NCI-H128 (cell line): Measurements from ENCODE around the gene TTLL10.
"Not testable (repeated sequence)": the region's sequence is repeated elsewhere in the genome, so short reads cannot be mapped to it uniquely, and the experiment has no call there.

Experiments used
- DNase-seq: peaks from one replicate; lab custom pipeline; 2025; ENCODE audit not compliant: unreplicated experiment; lab: John Stamatoyannopoulos, UW

TTLL10 gene

DNA sequence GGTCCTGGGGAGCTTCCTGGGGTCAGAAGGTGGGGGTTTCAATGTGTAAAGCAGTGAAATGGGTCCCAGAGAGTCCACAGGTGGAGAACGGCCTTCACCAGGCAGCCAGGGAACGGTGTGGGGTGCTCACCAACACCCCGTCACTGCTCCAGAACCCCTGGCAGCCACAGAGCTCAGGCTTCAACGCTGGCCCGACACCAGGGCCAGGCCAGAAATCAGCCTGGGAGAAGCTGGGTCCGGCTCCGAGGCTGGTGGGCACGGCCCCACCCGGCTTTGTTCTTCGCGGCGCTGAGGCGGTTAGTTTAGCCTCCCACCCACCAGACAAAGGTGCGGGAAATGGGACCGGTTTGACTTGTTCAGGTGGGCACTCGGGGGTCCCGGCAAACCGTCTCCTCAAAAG lies 33.0 kb upstream of the TTLL10 start:
- DNase-seq = no peak

GRCh38 chr1:1141244-1141910 lies 32.3 kb upstream of the TTLL10 start:
- no peak for DNase-seq

DNA sequence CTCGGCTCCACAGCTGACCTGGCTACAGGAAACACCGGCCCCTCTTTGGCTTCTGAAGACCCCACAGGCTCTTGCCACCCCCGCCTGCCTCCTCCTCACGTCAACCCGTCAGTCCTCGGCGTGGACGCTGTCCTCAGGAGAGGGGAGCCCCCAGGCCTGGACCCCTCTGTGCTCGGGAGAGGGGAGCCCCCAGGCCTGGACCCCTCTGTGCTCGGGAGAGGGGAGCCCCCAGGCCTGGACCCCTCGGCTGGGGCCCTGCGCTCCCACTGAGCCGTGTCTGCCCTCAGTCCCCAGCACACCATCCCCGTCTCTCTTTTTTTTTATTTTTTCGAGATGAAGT lies 31.8 kb upstream of the TTLL10 start:
- no peak for DNase-seq

- DNase-seq = not testable (repeated sequence)
Measured at GRCh38 chr1:1142352-1142751, 31.3 kb upstream of the TTLL10 start.

DNA sequence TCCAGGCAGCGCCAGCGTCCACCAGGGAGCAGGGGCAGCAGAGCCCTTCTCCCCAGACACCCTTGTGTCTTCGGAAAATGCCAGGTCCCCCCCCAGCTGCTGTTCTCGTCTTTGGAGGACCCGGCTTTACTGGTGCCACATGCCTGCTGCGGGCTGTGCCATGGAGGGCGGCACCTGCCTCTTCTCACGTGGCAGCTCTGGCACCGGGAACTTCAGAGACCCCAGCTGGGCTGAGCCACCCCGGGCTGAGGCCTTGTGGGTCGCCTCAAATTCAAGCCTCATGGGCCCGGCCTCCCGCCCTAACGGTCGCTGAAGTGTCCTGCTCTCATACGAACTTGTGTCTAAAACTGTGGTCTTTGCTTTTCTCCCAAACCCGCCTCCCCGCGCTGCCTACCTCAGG lies 30.8 kb upstream of the TTLL10 start:
- DNase-seq = no peak

GRCh38 chr1:1143636-1144035 lies 30.0 kb upstream of the TTLL10 start:
- DNase-seq = no peak

GRCh38 chr1:1144122-1144842 lies 29.4 kb upstream of the TTLL10 start:
- peak; percentile 39 for DNase-seq

- no peak for DNase-seq
Measured at GRCh38 chr1:1144843-1145546, 28.7 kb upstream of the TTLL10 start.

DNA sequence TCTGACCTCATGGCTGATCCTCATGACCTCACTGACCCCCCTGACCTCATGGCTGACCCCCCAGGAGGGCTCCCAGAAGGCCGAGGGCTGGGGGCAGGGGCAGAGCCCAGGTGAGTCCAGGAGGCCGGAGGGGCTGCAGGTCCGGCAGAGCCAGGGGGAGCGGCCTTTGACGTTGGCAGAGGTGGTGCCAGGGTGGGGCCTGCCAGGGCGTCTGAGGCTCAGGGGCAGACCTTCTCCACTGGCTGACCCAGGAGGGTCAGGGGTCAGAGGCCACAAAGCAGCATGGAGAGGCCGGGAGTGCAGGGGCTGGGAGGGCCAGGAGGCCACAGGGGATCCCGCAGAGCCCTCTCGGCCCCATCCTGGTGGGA lies 28.1 kb upstream of the TTLL10 start:
- DNase-seq = no peak

- no peak for DNase-seq
Measured at GRCh38 chr1:1146026-1146425, 27.7 kb upstream of the TTLL10 start.

DNA sequence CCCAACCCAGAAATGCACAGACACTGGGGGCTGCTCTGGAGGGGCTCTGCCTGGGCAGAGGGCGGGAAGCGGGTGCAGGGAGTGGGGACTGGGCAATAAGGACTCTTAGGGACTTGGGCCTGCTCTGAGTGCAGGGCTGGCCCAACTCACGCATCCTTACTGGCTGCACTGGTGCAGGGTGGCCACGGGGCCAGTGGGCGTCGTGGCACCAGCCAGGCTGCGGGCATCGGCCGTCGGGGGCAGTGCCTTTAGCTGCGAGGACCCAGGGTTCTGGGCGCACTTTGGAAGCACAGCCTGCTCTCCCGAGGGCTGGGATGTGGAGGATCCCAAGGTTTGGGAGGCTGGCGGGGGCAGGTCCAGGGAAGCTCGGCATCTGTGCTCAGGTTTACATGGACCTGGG lies 27.1 kb upstream of the TTLL10 start:
- no peak for DNase-seq

- DNase-seq = no peak
Measured at GRCh38 chr1:1148061-1148460, 25.6 kb upstream of the TTLL10 start.

GRCh38 chr1:1148569-1148968 lies 25.1 kb upstream of the TTLL10 start:
- no peak for DNase-seq

- no peak for DNase-seq
Measured at GRCh38 chr1:1149416-1149815, 24.3 kb upstream of the TTLL10 start.

GRCh38 chr1:1150100-1150499 lies 23.6 kb upstream of the TTLL10 start:
- DNase-seq = no peak

- DNase-seq = no peak
Measured at GRCh38 chr1:1151306-1151705, 22.4 kb upstream of the TTLL10 start.

DNA sequence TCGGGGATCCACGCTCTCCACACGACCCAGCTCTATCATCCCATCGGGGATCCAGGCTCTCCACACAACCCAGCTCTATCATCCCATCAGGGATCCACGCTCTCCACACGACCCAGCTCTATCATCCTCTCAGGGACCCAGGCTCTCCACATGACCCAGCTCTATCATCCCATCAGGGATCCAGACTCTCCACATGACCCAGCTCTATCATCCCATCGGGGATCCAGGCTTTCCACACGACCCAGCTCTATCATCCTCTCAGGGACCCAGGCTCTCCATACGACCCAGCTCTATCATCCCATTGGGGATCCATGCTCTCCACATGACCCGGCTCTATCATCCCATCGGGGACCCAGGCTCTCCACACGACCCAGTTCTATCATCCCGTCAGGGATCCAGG lies 21.2 kb upstream of the TTLL10 start:
- not testable (repeated sequence) for DNase-seq

DNA sequence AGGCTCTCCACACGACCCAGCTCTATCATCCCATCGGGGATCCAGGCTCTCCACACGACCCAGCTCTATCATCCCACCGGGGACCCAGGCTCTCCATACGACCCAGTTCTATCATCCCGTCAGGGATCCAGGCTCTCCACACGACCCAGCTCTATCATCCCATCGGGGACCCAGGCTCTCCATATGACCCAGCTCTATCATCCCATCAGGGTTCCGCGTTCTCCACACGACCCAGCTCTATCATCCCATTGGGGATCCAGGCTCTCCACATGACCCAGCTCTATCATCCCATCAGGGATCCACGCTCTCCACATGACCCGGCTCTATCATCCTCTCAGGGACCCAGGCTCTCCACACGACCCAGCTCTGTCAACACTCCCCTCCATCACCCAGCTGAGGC lies 20.5 kb upstream of the TTLL10 start:
- not testable (repeated sequence) for DNase-seq

GRCh38 chr1:1153874-1154273 lies 19.8 kb upstream of the TTLL10 start:
- no peak for DNase-seq

DNA sequence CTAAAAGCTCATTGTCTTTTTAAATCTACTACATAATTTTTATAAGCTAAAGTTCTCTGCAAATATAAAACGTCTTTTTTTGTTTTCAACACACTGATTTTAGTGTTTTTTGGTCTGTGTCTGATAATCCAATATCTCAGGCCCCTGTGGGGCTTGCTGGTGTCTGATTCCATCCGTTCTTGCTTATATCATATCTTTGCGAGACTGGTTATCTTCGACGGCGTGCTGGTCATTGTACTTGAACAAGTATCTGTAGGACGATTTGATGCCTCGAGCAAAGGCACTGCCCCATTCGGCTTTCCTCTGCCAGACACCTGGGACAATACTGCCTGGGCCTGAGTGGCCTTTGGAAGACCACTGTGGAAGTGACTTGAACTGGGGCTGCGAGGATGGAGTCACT lies 18.4 kb upstream of the TTLL10 start:
- no peak for DNase-seq

DNA sequence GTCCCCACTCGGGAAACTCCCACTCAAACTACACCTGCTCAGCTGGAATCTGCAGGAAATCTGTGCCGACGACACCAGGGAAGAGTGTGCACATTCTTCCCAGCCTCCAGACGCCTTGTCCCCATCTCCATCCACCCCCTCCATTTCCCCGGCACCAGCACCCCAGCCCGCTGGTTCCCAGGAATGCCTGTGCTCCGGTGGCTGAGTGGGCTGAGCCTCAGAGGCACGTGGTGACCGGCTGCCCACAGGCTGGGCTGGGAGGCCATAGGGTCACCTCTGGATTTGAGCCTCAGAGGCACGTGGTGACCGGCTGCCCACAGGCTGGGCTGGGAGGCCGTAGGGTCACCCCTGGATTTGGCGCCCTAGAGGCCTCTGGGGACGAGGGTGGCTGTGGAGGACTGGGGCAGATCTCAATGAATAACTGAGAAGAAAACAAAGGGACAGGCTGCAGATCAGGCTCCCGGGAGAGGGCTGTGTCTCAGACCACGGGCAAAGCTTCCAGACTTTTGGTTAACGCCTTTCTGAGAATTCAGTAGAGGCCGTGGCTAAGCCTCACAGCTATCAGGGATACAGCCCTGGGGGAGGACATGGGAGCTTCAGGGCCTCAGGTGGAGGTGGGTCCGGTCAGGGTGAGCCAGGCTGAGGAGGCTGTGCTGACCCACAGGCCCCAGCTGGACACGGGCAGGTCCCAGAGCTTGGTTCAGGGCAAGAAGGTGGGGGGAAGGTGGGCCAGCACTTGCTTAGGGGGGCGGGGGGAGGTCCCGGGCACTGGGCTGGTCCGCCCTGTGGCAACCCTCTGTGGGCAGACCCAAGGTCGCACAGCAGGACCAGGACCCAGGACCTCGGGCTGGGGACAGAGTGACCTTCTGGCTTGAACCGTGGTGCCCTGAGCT lies 17.3 kb upstream of the TTLL10 start:
- DNase-seq = no peak

GRCh38 chr1:1157033-1157365 lies 16.7 kb upstream of the TTLL10 start:
- DNase-seq = no peak
